ENCODE measurements around the gene FLT3. TPM values are rescaled to one million over a fixed set of nuclear protein-coding genes. Genes with fewer than 3 reads are reported as not detected.

The FLT3 gene
- total RNA-seq, 2 experiments from 2014 or later = not detected

- DNase-seq = no peak
- no peak for ATAC-seq
- CTCF ChIA-PET = interaction anchor here (1.2 kb wide), 1 partner anchor 47 kb away, joined by 3 read pairs; no protein-coding TSS in a partner anchor
- H3K36me3 Mint-ChIP-seq (ENCODE audit: low read depth) = no peaks in the 10 kb centered on the region
- H3K9me3 Mint-ChIP-seq = no peaks in the 10 kb centered on the region
- no peaks in the 10 kb centered on the region for H3K4me1 Mint-ChIP-seq (ENCODE audit: low read depth)
- no peak overlapping the region for H3K4me3 Mint-ChIP-seq
- H3K27ac Mint-ChIP-seq = no peak overlapping the region
- POLR2A ChIA-PET = no interaction called here
- intact Hi-C loops (cut with micrococcal nuclease) = no loop called here
- TF ChIP-seq CTCF (IDR thresholded peaks at IDR 0.05) = no peak
- H3K27me3 Mint-ChIP-seq = no peaks in the 10 kb centered on the region
These were observed 99.8 kb downstream of the FLT3 start for GRCh38 chr13:28000567-28000966.

- H3K36me3 Mint-ChIP-seq (ENCODE audit: low read depth) = no peaks in the 10 kb centered on the region
- ChIA-PET CTCF (interaction anchor here (0.9 to 2.2 kb wide), 6 partner anchors 10 to 636 kb away, joined by 3 to 15 read pairs (median 4); partner anchors contain the start of gene URAD), POLR2A (no interaction called here)
- H3K27ac Mint-ChIP-seq = no peak overlapping the region
- peak; percentile 60 for DNase-seq
- ATAC-seq = peak; percentile 67
- H3K4me1 Mint-ChIP-seq (ENCODE audit: low read depth) = no peaks in the 10 kb centered on the region
- H3K9me3 Mint-ChIP-seq = no peaks in the 10 kb centered on the region
- H3K4me3 Mint-ChIP-seq = no peak overlapping the region
- TF ChIP-seq CTCF (IDR thresholded peaks at IDR 0.05) = peak; percentile 46
- no peaks in the 10 kb centered on the region for H3K27me3 Mint-ChIP-seq
- intact Hi-C loops (cut with micrococcal nuclease) = no loop called here
These were observed 102.4 kb downstream of the FLT3 start for GRCh38 chr13:27997904-27998522.

GRCh38 chr13:27991881-27992280 lies 108.5 kb downstream of the FLT3 start:
- Mint-ChIP-seq H3K27ac (no peak overlapping the region), H3K27me3 (peaks cover 2% of the 10 kb centered on the region), H3K36me3 (ENCODE audit: low read depth) (no peaks in the 10 kb centered on the region), H3K4me3 (no peak overlapping the region), H3K9me3 (no peaks in the 10 kb centered on the region), H3K4me1 (ENCODE audit: low read depth) (no peaks in the 10 kb centered on the region)
- CTCF ChIA-PET = interaction anchor here (1.1 kb wide), 1 partner anchor 8 kb away, joined by 3 read pairs; no protein-coding TSS in a partner anchor
- ATAC-seq (no peak), DNase-seq (no peak)
- intact Hi-C loops (cut with micrococcal nuclease) = no loop called here
- TF ChIP-seq CTCF (IDR thresholded peaks at IDR 0.05) = no peak
- POLR2A ChIA-PET = no interaction called here

GRCh38 chr13:27988520-27988919 lies 111.9 kb downstream of the FLT3 start, which contains the start of gene URAD:
Gene URAD (minus strand): TSS chr13:27988693. CDS start chr13:27988637, 56 bp downstream.
- no peaks in the 10 kb centered on the region for H3K4me1 Mint-ChIP-seq (ENCODE audit: low read depth)
- DNase-seq (no peak), ATAC-seq (no peak)
- H3K9me3 Mint-ChIP-seq = no peaks in the 10 kb centered on the region
- H3K27ac Mint-ChIP-seq = no peak within 1 kb of the TSS
- peaks cover 5% of the 10 kb centered on the region for H3K27me3 Mint-ChIP-seq
- POLR2A ChIA-PET = no interaction called here
- no peak within 1 kb of the TSS for H3K4me3 Mint-ChIP-seq
- no peak for TF ChIP-seq CTCF (IDR thresholded peaks at IDR 0.05)
- no peaks in the 10 kb centered on the region for H3K36me3 Mint-ChIP-seq (ENCODE audit: low read depth)
- CTCF ChIA-PET = interaction anchor here (1.1 to 9.7 kb wide), 3 partner anchors 9 to 613 kb away, joined by 3 to 187 read pairs (median 3); no protein-coding TSS in a partner anchor
- intact Hi-C loops (cut with micrococcal nuclease) = loop anchor here (10.0 kb wide), 1 partner anchor 614 kb away; no protein-coding TSS in a partner anchor

GRCh38 chr13:27985600-27985999 lies 114.8 kb downstream of the FLT3 start:
- ChIA-PET POLR2A (no interaction called here), CTCF (interaction anchor here (1.1 to 9.7 kb wide), 11 partner anchors 12 to 623 kb away, joined by 3 to 187 read pairs (median 9); no protein-coding TSS in a partner anchor)
- H3K27me3 Mint-ChIP-seq = peaks cover 31% of the 10 kb centered on the region

More at GRCh38 chr13:27985600-27985999, 114.8 kb downstream of the FLT3 start:
- no peak overlapping the region for H3K27ac Mint-ChIP-seq
- TF ChIP-seq CTCF (IDR thresholded peaks at IDR 0.05) = no peak
- intact Hi-C loops (cut with micrococcal nuclease) = loop anchor here (10.0 kb wide), 1 partner anchor 611 kb away; no protein-coding TSS in a partner anchor
- DNase-seq (no peak), ATAC-seq (no peak)
- H3K4me1 Mint-ChIP-seq (ENCODE audit: low read depth) = no peaks in the 10 kb centered on the region
- no peak overlapping the region for H3K4me3 Mint-ChIP-seq
- no peaks in the 10 kb centered on the region for H3K36me3 Mint-ChIP-seq (ENCODE audit: low read depth)
- no peaks in the 10 kb centered on the region for H3K9me3 Mint-ChIP-seq
